Lower leg skin (tissue), 4 donors: ENCODE data around the gene BMF. TPM values are rescaled to one million over a fixed set of nuclear protein-coding genes. Genes with fewer than 3 reads are reported as not detected.

Source experiments
- DNase-seq, 2 donors: peaks; one replicate each; pipeline ENCODE4 v3.0.0-alpha.2; 2019; ENCODE audit warnings: low spot score in 2 of 2
- H3K4me3 ChIP-seq: fragments of 200-600 bp; sonication (generic); 2 replicates; pipeline ENCODE4 v1.5.1; 2017; ENCODE audit warnings: mild to moderate bottlenecking, low read depth; ENCODE audit not compliant: poor library complexity, severe bottlenecking
- CTCF ChIP-seq, 3 donors: fragments of 450-650 bp; IDR thresholded peaks; one replicate each; pipeline ENCODE4 v1.5.1; 2016; ENCODE audit warnings: antibody characterized with exemption in 3 of 3, mild to moderate bottlenecking in 3 of 3, moderate library complexity in 2 of 3
- POLR2A ChIP-seq, 2 donors: fragments of 450-650 bp; IDR thresholded peaks; one replicate each; pipeline ENCODE4 v1.6.1; 2016 to 2017; ENCODE audit warnings: antibody characterized with exemption in 2 of 2, mild to moderate bottlenecking in 1 of 2, moderate library complexity in 1 of 2
- WGBS, 2 donors: methylation state at CpG; one replicate each; pipeline ENCODE4 v1.1.5; 2018; 5-methylcytosine and 5-hydroxymethylcytosine counted together
- intact Hi-C: fragments of 100-400 bp; cut with DNase I; formaldehyde crosslinking; loops from one replicate; pipeline ENCODE4 v1.15.0; 2023; ENCODE audit warnings: low total_unique reads
- total RNA-seq, 4 donors: library from RNA; depleted of rRNA; stranded (reverse); fragments of >200 nt; gene quantifications; one replicate each; pipeline ENCODE4 v1.1.0, GENCODE V29; 2016

BMF gene
- total RNA-seq, 4 donors from 2014 or later = 2.1 to 11.8 (median 8.4) TPM

- 91 to 97% methylated on average over 9 of the region's 9 CpGs for WGBS, 2 donors
- intact Hi-C loops = no loop called here
- DNase-seq = peak in 1 of 2 donors; percentile 68
- TF ChIP-seq CTCF (IDR thresholded peaks at IDR 0.05) (no peak), POLR2A (IDR thresholded peaks at IDR 0.05) (no peak)
- no peak overlapping the region for H3K4me3 ChIP-seq
Measured at GRCh38 chr15:40110866-40111550, 2.3 kb upstream of the BMF start.

DNA sequence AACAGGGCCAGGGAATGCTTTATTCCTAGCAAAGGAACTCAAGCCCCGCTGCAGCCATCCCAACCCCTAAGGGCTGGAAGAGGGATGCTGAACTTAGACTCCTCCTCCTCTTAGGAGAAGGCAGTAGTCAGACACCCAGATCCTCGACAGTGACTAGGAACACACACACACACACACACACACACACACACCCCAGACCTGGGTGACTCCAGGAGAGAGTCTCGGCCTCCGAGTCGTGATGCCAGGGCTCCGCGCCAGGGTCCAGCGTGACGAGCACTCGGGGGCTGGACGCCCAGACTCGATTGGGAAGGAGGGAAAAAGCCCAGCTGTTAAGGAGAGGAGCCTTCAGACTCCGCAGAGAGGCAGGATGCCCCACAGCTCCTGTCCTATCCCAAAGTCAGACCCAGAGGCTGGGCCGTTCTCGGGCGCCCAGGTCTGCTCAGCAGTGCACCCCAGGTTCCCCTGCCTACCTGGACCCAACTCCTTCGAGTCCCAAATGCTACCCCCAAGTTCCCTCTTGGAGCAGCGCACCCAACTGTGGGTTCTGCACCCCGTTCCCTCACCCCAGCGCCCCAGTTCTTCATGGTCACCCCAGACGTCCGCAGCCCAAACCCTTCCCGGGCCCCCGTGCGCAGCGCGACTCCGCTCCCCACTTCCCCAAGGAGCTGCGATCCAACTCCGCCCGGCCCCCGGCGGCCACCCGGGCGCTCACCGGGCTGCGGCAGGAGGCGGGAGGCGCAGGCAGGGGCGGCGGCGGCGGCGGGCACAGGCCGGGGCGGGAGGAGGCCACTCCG is 421 bp downstream of the BMF start:
- DNase-seq = peak; percentile 52 to 92
- TF ChIP-seq POLR2A (IDR thresholded peaks at IDR 0.05) (no peak), CTCF (IDR thresholded peaks at IDR 0.05) (no peak)
- 1% methylated on average over 33 to 38 of the region's 47 CpGs for WGBS, 2 donors
- intact Hi-C loops = loop anchor here (10.0 kb wide), 1 partner anchor 63 kb away; no protein-coding TSS in a partner anchor
- H3K4me3 ChIP-seq = peak overlapping the region; percentile 77

GRCh38 chr15:40106203-40107161 is 2.2 kb downstream of the BMF start:
- TF ChIP-seq POLR2A (IDR thresholded peaks at IDR 0.05) (no peak), CTCF (IDR thresholded peaks at IDR 0.05) (no peak)
- intact Hi-C loops = loop anchor here (10.0 kb wide), 1 partner anchor 62 kb away; no protein-coding TSS in a partner anchor
- 57 to 65% methylated on average over 8 of the region's 8 CpGs for WGBS, 2 donors
- peak; percentile 85 to 95 for DNase-seq
- no peak overlapping the region for H3K4me3 ChIP-seq

GRCh38 chr15:40105517-40106202 is 3.0 kb downstream of the BMF start:
- TF ChIP-seq POLR2A (IDR thresholded peaks at IDR 0.05) = no peak
- TF ChIP-seq CTCF (IDR thresholded peaks at IDR 0.05) = no peak
- no peak overlapping the region for H3K4me3 ChIP-seq
- WGBS, 2 donors = 76 to 86% methylated on average over 5 to 9 of the region's 9 CpGs
- intact Hi-C loops = loop anchor here (10.0 kb wide), 1 partner anchor 61 kb away; no protein-coding TSS in a partner anchor
- peak in 1 of 2 donors; percentile 87 for DNase-seq
